Measurements from ENCODE around the gene AP2B1.

AP2B1 gene

DNA sequence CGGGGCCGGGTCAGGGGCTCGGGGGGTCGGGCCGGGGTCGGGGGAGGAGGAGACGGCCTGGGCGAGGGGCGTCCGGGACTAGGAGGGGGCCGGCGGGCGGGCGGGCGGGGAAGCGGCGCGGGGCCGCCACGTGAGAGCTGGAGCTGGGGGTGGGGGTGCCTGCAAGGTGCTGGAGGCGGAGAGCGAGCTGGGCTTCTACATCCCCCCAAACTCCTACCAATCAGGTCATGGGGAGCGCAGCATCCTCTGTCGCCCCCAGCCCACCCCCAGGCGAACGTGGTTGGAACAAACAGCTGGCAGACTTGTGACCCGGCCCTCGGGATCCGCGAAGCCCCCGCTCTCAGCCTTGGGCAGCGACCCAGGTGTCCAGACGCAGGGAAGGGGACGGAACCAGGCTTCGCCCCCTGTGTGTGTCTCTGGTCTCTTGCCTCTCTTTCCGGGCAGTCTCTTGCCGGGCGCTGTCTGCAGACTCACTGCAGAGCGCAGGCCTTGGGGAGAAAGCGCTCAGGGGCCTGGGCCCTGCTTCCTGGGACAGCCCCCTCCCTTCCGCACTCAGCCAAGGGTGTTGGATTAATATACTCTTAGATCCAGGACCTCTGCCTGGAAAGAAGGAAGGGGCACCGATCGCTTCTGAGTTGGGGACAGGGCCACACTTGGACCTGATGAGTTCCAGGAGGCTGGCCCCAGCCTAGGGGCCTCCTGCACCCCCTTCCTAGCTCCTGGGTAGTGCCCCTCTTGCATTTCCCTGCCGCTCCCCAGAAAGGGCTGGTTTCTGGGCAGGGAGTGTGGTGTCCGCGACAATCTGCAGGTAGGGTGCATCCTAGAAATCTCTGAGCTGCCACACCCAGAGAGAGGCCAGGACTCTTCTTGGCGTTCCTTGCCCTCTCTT, 145.0 kb downstream of the AP2B1 start:
- peak; percentile 31 for DNase-seq

DNA sequence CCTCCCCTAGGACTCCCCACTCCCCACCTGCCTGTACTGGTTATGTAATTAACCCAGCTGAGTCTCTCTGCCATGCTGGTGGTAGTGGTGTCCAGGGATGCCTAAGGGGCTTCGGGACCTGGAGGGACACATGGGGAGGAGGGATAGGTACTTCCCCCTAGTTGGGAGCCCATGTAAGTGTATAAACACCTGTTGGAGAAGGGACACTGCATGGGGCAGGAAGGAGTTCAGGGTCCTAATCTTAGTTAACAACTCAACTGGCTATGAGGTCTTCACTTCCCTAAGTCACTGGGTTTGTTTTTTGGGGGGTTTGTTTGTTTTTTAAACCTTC, 145.6 kb downstream of the AP2B1 start:
- no peak for DNase-seq

DNA sequence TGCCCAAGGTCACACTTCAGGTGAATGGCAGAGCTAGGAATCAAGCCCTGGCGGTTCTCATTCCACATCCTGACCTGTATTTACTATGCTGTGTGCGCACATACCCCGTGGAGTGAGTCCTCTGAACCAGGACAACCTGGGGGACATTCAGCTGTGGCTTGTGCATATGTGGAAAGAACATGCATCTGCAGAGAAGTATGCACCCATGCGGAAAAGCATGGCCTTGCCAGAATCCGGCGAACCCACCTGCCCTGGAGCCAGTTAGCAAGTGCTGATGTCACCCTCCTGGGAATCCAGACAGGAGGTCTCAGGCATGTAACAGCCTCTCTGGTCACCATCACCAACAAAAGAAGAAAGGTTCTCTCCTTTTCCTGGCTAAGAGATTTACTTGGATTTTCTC, 146.2 kb downstream of the AP2B1 start:
- DNase-seq, result no peak

DNA sequence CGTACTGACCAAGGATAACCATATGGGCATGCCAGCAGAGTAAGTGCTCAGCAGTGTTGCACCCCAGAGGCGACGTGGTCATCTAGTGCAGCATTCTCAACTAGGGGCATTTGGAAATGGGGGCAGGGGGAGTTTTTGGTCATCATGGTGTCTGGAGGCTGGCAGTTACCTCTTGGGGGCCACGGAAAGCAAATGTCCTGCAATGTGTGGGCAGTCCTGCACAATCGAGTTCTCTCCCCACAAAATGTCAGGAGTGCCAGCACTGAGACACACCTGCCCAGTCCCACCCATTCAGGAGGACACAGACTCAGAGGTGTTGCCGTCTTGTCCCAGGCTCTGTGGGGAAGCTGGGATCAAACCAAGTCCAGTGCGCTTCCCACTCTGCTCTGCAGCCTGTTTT, 147.3 kb downstream of the AP2B1 start:
- no peak for DNase-seq

DNA sequence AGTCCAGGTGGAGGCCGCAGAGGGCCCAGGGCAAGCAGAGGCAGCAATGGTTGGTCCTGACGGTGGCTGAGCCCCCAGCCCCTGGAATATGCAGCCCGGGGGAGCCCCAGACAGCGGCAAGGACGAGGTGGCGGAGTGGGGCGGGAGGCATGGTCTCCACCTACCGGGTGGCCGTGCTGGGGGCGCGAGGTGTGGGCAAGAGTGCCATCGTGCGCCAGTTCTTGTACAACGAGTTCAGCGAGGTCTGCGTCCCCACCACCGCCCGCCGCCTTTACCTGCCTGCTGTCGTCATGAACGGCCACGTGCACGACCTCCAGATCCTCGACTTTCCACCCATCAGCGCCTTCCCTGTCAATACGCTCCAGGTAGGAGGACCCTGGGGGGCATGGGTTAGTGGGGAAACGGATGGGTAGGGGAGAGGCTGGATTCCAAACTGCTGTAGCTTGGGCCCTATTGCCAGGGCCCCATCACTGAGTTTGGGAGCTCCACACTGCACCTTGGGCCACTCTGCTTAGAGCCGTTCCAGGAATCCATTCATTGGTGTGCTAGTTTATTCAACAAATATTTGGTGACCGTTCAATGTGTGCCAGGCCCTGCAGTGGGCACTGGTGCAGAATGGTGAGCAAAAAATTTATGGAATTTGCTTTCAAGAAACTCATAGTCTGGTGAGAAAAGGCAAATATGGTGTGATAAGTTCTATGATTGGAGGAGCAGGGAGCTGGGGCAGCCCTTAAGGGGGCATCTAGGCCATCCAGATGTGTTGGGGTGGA, 148.1 kb downstream of the AP2B1 start:
- DNase-seq, result no peak

DNA sequence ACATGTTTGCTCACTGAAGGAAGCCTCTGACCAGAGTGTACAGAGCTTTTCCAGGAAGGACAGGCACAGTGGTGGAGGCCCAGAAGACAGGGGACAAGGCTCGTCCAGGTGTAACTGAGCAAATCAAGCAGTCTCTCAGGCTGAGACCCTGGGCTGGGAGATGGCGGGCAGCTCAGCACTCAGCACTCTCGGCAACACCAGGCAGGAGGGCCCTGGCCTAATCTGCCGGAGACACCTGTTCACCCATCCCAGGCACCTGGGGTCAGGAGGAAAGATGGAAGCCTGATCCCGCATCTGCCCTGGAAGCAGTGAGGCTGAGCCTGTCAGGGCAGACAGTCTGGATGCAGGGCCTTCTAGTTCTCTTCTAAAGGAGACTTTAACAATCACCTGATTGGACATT, 149.1 kb downstream of the AP2B1 start:
- no peak for DNase-seq

DNA sequence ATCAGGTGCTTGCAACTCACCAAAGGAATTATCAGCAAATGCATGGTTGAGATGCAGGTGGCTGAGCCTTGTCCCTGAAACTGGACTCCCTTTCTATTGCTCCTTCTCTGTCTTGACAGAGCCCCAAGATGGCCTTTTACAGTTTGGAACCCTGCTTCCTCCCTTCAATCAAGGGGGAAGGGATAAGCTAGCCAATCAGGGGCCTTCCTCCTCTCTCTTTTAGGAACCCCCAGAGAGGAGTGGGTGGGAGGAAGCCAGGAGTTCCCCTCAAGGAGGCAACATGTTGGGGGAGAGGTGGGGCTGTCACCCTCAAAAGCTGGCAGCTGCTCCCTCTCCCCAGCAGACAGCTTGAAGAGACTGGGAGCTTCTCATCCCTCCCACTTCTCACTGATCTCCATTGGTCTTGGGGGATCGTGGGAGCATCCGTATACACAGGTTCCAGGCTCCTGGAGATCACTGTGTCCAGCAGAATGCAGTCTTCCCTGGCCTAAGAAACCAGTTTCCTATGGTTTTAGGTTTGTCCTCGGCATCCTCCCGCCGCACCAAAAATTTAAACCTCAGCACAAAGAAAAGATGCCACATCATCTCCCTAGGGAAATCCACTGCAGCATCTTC, 151.5 kb downstream of the AP2B1 start:
- DNase-seq, result no peak

DNA sequence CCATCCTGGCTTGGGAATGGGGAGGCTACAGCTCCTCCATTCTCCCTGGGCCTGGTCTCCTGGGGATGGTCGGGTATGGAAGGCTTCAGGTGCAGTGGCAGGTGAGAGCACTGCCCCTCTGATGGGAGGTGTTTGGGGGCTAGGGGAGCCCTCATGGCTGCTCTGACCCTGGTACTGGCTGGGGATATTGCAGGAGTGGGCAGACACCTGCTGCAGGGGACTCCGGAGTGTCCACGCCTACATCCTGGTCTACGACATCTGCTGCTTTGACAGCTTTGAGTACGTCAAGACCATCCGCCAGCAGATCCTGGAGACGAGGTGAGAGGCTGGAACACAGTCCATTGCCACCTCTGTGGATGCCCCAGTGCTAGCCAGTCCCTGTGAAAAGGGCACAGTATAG, 153.1 kb downstream of the AP2B1 start:
- DNase-seq, result no peak

DNA sequence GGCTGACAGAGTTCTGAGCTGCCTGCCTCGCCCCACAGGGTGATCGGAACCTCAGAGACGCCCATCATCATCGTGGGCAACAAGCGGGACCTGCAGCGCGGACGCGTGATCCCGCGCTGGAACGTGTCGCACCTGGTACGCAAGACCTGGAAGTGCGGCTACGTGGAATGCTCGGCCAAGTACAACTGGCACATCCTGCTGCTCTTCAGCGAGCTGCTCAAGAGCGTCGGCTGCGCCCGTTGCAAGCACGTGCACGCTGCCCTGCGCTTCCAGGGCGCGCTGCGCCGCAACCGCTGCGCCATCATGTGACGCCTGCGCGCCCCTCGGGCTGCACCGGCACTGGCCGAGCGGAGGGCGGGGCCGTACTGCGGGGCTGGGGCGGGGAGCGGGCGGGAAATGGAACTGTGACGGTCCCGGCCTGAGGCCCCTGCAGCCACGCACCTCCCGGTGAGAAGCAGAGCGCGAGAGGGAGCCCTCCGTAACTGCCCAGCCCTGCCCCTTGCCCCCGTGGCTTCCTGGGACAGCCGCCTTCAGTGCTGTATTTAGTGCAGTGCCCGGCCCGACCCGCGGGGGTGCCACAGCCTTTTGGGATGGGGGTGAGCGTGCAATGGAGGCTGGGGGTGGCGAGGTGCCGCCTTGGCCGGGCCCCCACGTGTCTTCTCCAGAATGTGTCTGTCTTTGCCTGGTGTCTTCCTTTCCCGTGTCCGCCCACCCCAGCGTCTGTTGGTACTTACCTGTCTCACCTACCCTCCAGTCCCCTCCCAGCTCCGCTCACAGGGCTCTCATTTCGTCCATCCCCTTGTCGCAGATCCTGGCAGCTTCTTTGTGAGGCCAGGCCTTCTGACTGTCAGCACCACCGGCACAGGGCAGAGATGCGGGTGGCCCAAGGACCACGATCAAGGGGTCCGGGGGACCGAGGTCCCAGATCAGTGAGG, 154.1 kb downstream of the AP2B1 start:
- peak; percentile 34 for DNase-seq

DNA sequence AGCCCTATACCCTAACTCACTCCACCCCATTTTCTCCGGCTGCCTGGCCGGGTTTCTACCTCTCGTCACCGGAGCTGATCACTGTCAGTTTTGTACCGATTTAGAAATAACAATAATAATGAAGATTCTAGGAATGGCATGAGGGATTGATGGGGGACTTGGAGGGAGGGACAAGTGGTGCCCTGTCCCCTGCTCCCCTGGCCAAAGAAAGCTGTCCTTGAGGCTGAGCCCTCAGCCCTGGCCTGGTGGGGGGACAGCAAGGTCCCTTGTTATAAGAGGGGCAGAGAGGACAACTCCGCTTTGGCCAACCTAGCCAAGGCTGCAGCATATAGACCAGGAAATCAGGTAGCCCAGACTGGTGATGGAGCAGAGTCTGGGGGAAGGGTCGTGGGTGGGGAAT, 155.4 kb downstream of the AP2B1 start:
- DNase-seq, result no peak

DNA sequence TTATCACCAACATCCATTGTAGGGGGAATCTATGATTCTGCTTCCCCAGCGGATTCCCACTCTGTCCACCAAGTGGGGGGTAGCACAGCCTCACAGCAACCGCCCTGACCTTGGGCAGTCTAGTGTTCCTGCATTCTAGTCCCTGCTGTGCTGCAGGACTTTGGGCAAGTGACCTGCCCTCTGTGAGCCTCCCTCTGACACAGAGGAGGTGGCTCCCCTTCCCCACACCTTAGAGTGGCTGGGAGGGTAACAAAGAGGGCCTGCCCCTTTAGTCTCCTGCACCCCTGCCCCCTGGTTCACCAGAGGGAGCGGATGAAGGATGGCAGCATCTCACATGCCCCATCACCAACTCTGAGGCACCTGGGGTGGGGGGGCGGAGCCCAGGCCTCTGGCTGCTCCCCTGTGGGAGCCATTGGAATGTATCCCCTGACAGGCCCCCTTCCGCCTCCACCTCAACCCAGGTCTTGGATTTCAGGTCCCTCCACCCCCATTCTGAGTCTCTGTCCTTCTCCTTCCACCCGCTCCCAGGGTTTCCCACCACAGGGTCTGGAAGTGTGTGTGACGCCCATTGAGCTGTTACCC, 155.9 kb downstream of the AP2B1 start:
- no peak for DNase-seq

DNA sequence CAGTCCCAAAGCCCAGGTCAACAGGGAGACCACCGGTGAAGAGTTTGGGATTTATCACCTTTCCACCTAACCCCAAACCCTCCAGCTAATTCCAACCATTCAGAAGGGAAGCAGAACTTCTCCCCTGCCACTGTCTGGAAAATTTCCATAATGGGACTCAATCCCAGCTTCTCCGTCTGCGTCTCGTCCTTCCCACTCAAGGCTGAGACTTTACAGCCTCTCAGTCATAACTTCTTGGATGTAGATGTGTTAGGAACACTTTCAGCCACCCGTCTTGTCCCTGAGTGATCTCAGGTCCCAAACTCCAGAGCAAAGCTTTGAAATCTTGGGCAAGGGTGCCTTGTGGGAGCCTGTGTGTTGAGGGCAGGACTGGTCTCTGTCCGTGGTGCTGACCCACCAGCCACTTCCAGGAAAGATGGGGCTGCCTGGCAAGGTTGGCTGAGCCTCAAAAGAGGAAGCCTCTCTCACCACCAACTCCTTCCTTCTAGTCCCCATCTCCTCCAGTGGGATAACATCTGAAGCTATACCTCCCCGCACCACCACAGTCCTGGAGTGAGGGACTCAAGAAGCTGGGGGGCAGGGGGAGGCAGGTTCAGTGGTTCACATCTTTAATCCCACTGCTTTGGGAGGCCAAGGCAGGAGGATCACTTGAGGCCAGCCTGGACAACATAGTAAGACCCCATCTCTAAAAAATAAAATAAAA, 156.7 kb downstream of the AP2B1 start:
- DNase-seq, result peak; percentile 46

DNA sequence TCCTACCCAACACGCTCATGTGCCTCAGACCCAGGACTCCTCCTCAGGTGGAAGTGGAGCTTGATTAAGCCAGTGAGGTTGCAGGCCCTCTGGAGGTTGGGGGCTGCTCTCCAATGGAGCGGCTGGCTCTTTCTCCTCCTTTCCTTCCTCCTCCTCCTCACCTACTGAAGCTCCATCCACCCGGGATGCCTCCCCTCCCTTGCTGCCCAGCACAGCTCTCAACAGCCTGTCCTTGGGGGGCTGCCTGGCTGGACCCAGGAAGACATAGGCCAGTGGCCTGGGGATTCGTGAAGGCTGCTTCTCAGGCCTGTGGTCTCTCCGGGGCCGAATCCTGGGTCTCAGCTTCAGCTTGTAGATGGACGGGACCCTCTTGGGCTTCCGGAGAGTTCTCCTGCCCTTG, 157.7 kb downstream of the AP2B1 start:
- no peak for DNase-seq

DNA sequence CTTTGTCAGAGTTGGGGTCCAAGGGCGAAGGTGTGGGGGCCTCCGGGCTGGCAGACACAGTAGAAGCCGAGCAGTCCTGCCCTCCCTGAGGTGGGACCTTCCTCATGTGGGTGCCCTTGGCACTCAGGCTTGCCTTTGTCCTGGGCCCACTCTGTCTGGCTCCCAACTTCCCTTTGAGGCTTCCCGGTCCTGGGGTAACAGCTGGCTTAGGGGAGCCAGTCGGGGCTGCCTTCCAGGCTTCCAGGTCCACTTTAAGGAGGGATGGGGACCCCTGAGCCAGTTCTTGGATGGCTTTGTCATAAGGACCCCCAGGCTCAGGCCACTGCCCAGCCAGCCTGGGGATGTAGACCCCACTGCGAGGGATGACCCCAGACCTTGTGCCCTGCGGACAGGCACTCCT, 158.1 kb downstream of the AP2B1 start:
- no peak for DNase-seq

DNA sequence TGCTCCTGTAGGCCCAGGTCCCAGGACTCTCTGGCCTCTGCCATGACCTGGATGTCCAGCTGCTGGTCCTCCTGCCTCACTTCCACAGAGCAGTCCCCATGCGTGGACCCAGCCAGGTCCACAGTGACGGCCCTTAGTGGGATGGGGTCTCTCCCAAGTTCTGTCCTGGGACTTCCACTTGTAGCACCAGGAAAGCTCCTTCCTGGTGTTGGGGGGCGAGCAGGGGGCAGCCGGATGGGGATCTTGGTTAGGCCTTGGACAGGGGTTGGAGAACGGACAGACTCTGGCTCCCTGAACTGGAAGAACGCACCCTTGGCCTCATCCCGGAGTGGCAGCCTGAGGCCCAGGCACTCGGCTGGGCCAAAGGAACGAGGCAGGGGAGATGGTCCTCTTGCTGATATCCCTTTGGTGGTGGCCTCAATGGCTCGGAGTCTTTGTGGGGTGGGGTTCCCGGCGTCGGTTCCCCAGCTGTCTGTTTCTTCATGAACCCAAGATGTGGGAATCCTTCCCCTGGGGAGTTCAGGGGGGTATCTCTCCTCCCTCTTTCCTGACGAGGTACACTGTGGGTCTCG, 158.7 kb downstream of the AP2B1 start:
- DNase-seq, result no peak

DNA sequence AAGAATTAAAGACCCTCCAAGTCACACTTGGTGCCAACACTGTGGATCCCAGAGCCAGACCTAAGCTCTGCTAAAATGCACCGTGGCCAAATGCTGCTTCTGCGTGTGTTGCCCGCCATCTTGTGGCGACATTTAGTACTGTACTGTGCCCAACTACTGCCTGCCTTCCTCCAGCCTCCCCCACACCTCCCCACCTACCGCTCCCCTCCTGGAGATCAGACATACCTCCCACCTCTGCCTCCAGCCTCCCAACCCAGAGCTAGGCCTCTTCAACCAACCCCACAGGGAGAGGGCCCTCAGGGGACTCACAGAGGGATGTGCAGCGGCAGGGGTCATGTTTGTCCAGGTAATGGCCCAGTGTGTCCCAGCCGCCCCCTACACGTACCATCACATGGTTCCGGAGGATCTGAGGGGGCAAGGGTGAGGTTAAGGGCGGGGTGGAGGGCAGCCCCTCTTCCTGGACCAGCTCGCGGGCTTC, 160.5 kb downstream of the AP2B1 start:
- DNase-seq, result peak; percentile 90

DNA sequence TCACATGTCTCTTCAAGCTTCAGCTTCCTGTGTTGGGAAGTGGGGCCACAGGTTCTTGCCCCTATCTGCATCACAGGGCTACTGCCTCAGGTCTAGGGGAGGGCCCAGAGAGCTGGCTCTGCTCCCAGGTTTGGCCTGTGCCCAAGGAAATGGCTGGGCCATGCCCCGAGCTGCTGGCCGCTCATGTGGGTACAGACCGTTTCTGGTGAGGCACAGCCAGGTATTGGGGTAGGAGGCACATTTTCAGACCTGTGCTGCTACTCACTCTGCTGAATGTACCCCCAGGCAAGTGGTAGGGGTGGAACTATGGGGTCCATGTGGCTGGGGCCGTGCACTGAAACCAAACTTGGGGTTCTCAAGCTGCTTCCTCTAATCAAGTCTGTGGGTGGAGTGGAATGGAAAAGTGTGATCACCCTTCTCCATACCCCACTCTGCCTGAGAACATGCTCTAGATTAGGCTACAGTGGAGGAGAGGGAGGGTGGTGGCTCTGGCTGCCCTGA, 161.3 kb downstream of the AP2B1 start:
- no peak for DNase-seq

DNA sequence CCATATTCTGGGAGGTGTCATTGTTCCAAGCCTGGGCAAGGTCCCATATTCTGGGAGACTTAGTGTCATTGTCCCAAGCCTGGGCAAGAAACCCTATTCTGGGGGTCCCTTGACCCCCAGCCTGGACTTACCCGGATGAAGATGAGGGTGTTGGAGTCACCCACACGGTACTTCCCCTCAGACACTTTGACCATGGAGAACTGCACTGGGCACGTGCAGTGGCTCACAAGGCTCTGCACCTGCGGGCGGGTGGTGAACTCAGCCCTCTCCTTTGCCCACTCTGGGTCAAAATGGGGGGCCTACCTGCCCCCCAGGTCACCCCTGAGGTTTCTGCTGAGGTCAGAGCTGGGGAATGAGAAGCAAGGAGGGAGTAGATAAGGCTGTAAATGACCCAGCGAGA, 161.9 kb downstream of the AP2B1 start:
- no peak for DNase-seq

DNA sequence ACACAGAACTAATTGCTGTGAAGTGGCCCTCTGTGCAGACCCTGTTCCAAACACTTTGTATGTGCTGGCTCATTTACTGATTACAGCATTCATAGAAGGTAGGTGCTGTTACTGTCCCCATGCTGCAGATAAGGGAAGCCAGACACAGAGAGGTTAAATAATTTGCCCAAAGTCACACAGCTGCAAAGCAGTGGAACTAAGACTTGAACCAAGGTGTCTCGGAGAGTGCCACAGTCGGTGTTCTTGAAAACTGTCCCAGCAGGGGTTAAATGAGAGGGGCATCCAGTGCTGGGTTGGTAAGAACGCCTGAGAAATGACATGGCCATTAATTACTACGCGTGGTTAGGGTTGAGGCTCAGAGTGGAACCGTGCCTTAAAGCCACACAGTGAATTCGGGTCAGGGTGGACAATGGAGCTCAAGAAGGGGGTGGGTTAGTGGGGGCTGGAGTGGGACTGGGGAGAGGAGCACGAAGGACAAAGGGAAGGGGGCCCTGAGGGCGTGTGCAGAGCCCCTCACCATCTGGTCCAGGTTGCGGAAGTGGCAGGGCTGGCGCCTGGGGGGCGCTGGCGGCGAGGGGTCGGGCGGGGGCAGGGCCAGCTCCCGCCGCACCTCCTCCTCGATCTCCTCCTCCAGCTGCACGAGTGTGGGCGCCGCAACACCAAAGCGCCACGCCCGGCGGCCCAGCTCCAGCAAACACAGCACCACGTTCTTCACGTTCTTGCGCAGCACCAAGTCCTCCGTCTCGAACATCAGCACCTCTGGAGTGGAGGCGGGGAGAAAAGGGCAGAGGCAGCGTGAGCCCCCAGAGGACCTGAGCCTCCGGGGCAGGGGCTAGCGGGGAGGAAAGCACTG, 162.7 kb downstream of the AP2B1 start:
- DNase-seq, result no peak
